Stomach (tissue), 9 donors: ENCODE data around the gene NHERF1. TPM values are rescaled to one million over a fixed set of nuclear protein-coding genes. Genes with fewer than 3 reads are reported as not detected.

Source experiments
- DNase-seq, 2 donors: peaks; one replicate each; pipeline versions ENCODE4 v3.0.0 to v3.0.0-alpha.2; 2013 to 2019
- H3K27ac ChIP-seq, 5 donors: fragments of 200-600 bp in 4 of 5; sonication (generic) in 4 of 5; one replicate each; pipeline ENCODE4 v1.5.1; 2013 to 2019; ENCODE audit warnings: mild to moderate bottlenecking in 1 of 5, moderate library complexity in 1 of 5
- H3K27me3 ChIP-seq, 3 donors: fragments of 200-600 bp; sonication (generic); one replicate each; pipeline ENCODE4 v1.5.1; 2017 to 2019; ENCODE audit warnings: mixed run types in 1 of 3
- H3K36me3 ChIP-seq, 4 donors: fragments of 200-600 bp; sonication (generic); 1 replicate in 3 of 4; 2 replicates in 1 of 4; pipeline ENCODE4 v1.5.1; 2016 to 2019
- H3K4me1 ChIP-seq, 4 donors: fragments of 200-600 bp; sonication (generic); one replicate each; pipeline ENCODE4 v1.5.1; 2016 to 2019
- H3K4me3 ChIP-seq, 4 donors: fragments of 200-600 bp; sonication (generic) in 3 of 4; one replicate each; pipeline ENCODE4 v1.5.1; 2016 to 2019; ENCODE audit warnings: mild to moderate bottlenecking in 1 of 4
- H3K9me3 ChIP-seq, 4 donors: fragments of 200-600 bp; sonication (generic); one replicate each; pipeline ENCODE4 v1.5.1; 2016 to 2019
- EP300 ChIP-seq: sonication (generic); formaldehyde crosslinking; IDR thresholded peaks from one replicate; pipeline ENCODE4 v1.6.1; 2017; ENCODE audit warnings: antibody characterized with exemption
- POLR2A ChIP-seq, 4 donors: fragments of 450-650 bp; IDR thresholded peaks; one replicate each; pipeline ENCODE4 v1.6.1; 2016; ENCODE audit warnings: antibody characterized with exemption in 4 of 4, control low read depth in 2 of 4, mild to moderate bottlenecking in 1 of 4, moderate library complexity in 1 of 4
- POLR2AphosphoS5 ChIP-seq, 3 donors: sonication (generic); formaldehyde crosslinking; IDR thresholded peaks; one replicate each; pipeline ENCODE4 v1.6.1; 2016; ENCODE audit warnings: antibody characterized with exemption in 3 of 3
- WGBS, 5 donors: extraction: QIAGEN DNeasy Blood & Tissue Kit in 3 of 5; methylation state at CpG; one replicate each; pipeline versions ENCODE4 v1.1.5 to v1.1.7; 2013 to 2018; 5-methylcytosine and 5-hydroxymethylcytosine counted together
- intact Hi-C: fragments of 100-400 bp; cut with DNase I; formaldehyde crosslinking; loops from one replicate; pipeline ENCODE4 v1.15.1; 2023; ENCODE audit warnings: low total_unique reads
- polyA plus RNA-seq, 3 donors: library from polyadenylated mRNA; stranded (reverse); fragments of 200-250 nt; gene quantifications; one replicate each; pipeline ENCODE4 v1.2.3, GENCODE V29; 2013
- total RNA-seq, 5 donors: library from RNA; depleted of rRNA; stranded (reverse); fragments of >200 nt; gene quantifications; one replicate each; pipeline versions ENCODE4 v1.1.0 to v1.2.3, GENCODE V29; 2014 to 2016
- TF ChIP-seq, protein P1 (sequence below), 7 experiments: fragments of 450-650 bp in 4 of 7; fragments of 200-600 bp in 3 of 7; sonication (generic) in 3 of 7; IDR thresholded peaks; one replicate each; pipeline ENCODE4 v1.5.1; 2016 to 2019; ENCODE audit warnings: antibody characterized with exemption in 7 of 7, control low read depth in 2 of 7, mild to moderate bottlenecking in 1 of 7
- donor health status: healthy with polysubstance abuse.
- donor health status: Bipolar disorder and iron deficiency.
- donor health status: healthy.

The NHERF1 gene
- total and polyA plus RNA-seq, 8 donors: 14.9 to 152 (median 82.4) TPM

DNA sequence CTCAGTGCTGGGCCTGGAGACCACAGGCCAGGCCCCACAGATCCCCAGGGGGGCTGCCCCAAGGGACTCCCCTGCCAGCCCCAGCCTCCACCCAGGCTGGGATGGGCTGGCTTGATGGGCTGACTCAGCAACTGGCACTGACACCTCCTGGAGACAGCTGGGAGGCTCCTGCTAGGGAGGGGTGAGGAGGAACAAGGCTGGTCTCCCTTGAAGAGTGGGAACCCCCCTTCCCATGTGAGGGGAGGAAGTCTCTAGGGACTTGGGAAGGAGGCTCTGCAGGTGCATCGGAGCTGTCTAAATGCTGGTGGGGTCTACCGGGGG is 10.4 kb downstream of the NHERF1 start:
- Histone ChIP-seq H3K9me3 (no peaks in the 10 kb centered on the region), H3K36me3 (peaks cover 0 to 9% (median 4%) of the 10 kb centered on the region in 4 donors), H3K27ac (peak overlapping the region; percentile 60 to 75 (median 69)), H3K4me1 (peaks cover 71 to 87% (median 75%) of the 10 kb centered on the region in 4 donors), H3K4me3 (peak overlapping the region in 1 of 4 donors; percentile 6), H3K27me3 (no peaks in the 10 kb centered on the region)
- intact Hi-C loops: no loop called here
- peak in 1 of 2 donors; percentile 63 for DNase-seq
- 60 to 86% (median 66%) methylated on average over 1 to 2 of the region's 2 CpGs for WGBS, 5 donors
- TF ChIP-seq EP300 (no peak), POLR2AphosphoS5 (IDR thresholded peaks at IDR 0.05) (no peak), POLR2A (IDR thresholded peaks at IDR 0.05) (no peak)
- TF ChIP-seq, protein P1, sequence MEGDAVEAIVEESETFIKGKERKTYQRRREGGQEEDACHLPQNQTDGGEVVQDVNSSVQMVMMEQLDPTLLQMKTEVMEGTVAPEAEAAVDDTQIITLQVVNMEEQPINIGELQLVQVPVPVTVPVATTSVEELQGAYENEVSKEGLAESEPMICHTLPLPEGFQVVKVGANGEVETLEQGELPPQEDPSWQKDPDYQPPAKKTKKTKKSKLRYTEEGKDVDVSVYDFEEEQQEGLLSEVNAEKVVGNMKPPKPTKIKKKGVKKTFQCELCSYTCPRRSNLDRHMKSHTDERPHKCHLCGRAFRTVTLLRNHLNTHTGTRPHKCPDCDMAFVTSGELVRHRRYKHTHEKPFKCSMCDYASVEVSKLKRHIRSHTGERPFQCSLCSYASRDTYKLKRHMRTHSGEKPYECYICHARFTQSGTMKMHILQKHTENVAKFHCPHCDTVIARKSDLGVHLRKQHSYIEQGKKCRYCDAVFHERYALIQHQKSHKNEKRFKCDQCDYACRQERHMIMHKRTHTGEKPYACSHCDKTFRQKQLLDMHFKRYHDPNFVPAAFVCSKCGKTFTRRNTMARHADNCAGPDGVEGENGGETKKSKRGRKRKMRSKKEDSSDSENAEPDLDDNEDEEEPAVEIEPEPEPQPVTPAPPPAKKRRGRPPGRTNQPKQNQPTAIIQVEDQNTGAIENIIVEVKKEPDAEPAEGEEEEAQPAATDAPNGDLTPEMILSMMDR (IDR thresholded peaks at IDR 0.05): no peak

GRCh38 chr17:74759243-74759801 is 10.9 kb downstream of the NHERF1 start:
- Histone ChIP-seq H3K27me3 (no peaks in the 10 kb centered on the region), H3K4me1 (peaks cover 73 to 88% (median 77%) of the 10 kb centered on the region in 4 donors), H3K36me3 (peaks cover 0 to 14% (median 7%) of the 10 kb centered on the region in 4 donors), H3K9me3 (no peaks in the 10 kb centered on the region), H3K27ac (peak overlapping the region; percentile 60 to 75 (median 69)), H3K4me3 (peak overlapping the region in 1 of 4 donors; percentile 7)
- TF ChIP-seq POLR2AphosphoS5 (IDR thresholded peaks at IDR 0.05): no peak
- TF ChIP-seq POLR2A (IDR thresholded peaks at IDR 0.05): no peak
- no peak for TF ChIP-seq EP300
- TF ChIP-seq, protein P1 (IDR thresholded peaks at IDR 0.05): no peak
- WGBS, 5 donors: 31 to 60% (median 46%) methylated on average over 3 to 9 of the region's 9 CpGs
- no peak for DNase-seq
- intact Hi-C loops: no loop called here

DNA sequence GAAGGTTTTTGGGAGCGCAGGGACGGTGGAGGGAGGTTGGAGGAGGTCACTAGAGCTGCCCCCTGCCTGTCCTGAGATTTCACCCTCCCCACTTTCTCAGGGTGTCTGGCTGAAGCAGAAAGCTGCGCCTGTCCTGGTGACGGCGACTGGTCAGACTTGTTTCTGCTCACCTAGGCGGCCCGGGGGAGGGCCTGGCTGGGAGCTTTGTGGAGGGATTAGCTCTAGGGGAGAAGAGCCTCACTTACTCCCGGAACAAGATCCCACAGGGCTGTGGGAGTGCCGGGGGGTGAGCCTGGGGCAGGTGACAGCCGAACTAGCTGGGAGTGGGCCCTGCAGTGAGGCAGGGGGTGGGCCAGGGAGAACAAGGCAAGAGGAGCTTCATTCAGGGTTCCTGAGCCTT is 11.5 kb downstream of the NHERF1 start:
- peaks cover 70 to 87% (median 77%) of the 10 kb centered on the region in 4 donors for H3K4me1 ChIP-seq
- peak overlapping the region; percentile 60 to 75 (median 69) for H3K27ac ChIP-seq
- peaks cover 0 to 18% (median 13%) of the 10 kb centered on the region in 4 donors for H3K36me3 ChIP-seq

DNA sequence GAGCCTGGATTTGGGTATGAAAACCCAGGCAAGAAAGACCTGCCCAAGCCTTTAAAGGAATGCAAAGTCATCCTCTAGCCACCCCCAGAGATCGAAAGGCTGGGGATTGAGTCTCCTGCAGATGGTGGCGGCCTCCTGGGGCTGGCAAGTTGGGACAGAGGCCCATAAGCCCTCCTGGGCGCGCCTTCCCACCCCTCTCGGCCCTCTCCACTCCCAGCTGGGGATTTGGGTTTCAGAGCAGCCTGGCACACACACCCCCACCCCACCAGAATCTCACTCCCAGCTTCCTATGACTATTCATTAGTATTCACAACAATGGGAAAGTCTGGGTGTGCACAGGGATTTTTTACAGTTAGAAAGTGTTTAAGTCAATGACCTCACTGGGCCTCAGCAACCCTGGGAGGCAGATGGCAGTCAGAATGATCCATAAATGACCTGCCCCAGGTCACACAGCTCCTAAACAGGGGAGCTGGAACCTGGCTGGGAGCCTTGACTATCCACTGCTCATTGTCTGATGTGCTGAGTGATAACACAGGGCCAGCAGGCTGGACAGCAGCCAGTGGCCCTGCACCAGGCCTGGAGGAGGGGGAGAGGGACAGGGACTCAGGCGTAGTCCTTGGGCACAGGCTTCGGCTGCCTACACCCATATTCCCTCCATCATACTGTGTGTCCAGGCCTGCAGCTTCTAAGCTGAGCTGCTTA is 12.1 kb downstream of the NHERF1 start:
- H3K27me3 ChIP-seq: no peaks in the 10 kb centered on the region
- intact Hi-C loops: no loop called here
- peak overlapping the region; percentile 60 to 75 (median 69) for H3K27ac ChIP-seq
- WGBS, 5 donors: 50 to 67% (median 52%) methylated on average over 7 of the region's 7 CpGs
- no peaks in the 10 kb centered on the region for H3K9me3 ChIP-seq
- H3K4me1 ChIP-seq: peaks cover 64 to 81% (median 76%) of the 10 kb centered on the region in 4 donors
- no peak overlapping the region for H3K4me3 ChIP-seq
- H3K36me3 ChIP-seq: peaks cover 0 to 18% (median 15%) of the 10 kb centered on the region in 4 donors
- TF ChIP-seq EP300 (no peak), POLR2AphosphoS5 (IDR thresholded peaks at IDR 0.05) (no peak), POLR2A (IDR thresholded peaks at IDR 0.05) (no peak)
- TF ChIP-seq, protein P1 (IDR thresholded peaks at IDR 0.05): no peak
- DNase-seq: no peak

More for the DNA sequence above, 11.5 kb downstream of the NHERF1 start:
- TF ChIP-seq POLR2AphosphoS5 (IDR thresholded peaks at IDR 0.05): peak in 1 of 3 donors; percentile 33
- no peak for TF ChIP-seq EP300
- Histone ChIP-seq H3K4me3 (peak overlapping the region in 1 of 4 donors; percentile 7), H3K27me3 (no peaks in the 10 kb centered on the region), H3K9me3 (no peaks in the 10 kb centered on the region)
- 29 to 46% (median 38%) methylated on average over 7 to 10 of the region's 10 CpGs for WGBS, 5 donors
- peak; percentile 83 to 91 for DNase-seq
- intact Hi-C loops: no loop called here
